A673 (cell line): ENCODE data around the gene KRTAP10-8. TPM values are rescaled to one million over a fixed set of nuclear protein-coding genes. Genes with fewer than 3 reads are reported as not detected.

Experiments
- BruUV-seq: library from RNA; stranded (reverse); fragments of 400-500 nt; replicated peaks from 2 replicates; lab custom pipeline; 2021; lab: Mats Ljungman, UMichigan
- CTCF ChIA-PET: fragments of 300-600 bp; sonication (Branson Sonifier 250); formaldehyde crosslinking; loops from one replicate; lab custom pipeline; 2022; ENCODE audit warnings: antibody characterized with exemption; lab: Charles Lee
- POLR2A ChIA-PET: fragments of 300-600 bp; sonication (Branson Sonifier 250); formaldehyde crosslinking; loops from one replicate; lab custom pipeline; 2022; ENCODE audit warnings: antibody characterized with exemption; ENCODE audit not compliant: low non-redundant PET; lab: Charles Lee
- DNase-seq: peaks from one replicate; pipeline ENCODE4 v3.0.0-alpha.2; 2015; ENCODE audit warnings: low spot score
- H3K27ac ChIP-seq: fragments of 200-600 bp; sonication (generic); 2 replicates; pipeline ENCODE4 v1.5.1; 2016; ENCODE audit warnings: mixed run types, low read depth, mild to moderate bottlenecking, mixed read lengths, antibody characterized with exemption, low read length; ENCODE audit not compliant: poor library complexity, severe bottlenecking
- H3K27me3 ChIP-seq: fragments of 200-600 bp; sonication (generic); replicated peaks from 2 replicates; pipeline ENCODE4 v1.6.1; 2017; ENCODE audit warnings: mixed run types, low read depth, mild to moderate bottlenecking, mixed read lengths, antibody characterized with exemption, low read length; ENCODE audit not compliant: insufficient read depth, poor library complexity
- H3K36me3 ChIP-seq: fragments of 200-600 bp; sonication (generic); 2 replicates; pipeline ENCODE4 v1.6.1; 2016; ENCODE audit warnings: mixed run types, mild to moderate bottlenecking, mixed read lengths, antibody characterized with exemption, low read length; ENCODE audit not compliant: insufficient read depth, poor library complexity, severe bottlenecking
- H3K4me1 ChIP-seq: fragments of 200-600 bp; sonication (generic); 2 replicates; pipeline ENCODE4 v1.6.1; 2017; ENCODE audit warnings: mixed run types, mild to moderate bottlenecking, mixed read lengths, antibody characterized with exemption, low read length; ENCODE audit not compliant: insufficient read depth, poor library complexity, severe bottlenecking
- H3K4me3 ChIP-seq: fragments of 200-600 bp; sonication (generic); 2 replicates; pipeline ENCODE4 v1.5.1; 2016; ENCODE audit warnings: low read depth, mixed run types, mild to moderate bottlenecking, mixed read lengths, low read length; ENCODE audit not compliant: poor library complexity, severe bottlenecking
- H3K9me3 ChIP-seq: fragments of 200-600 bp; sonication (generic); 2 replicates; pipeline ENCODE4 v1.6.1; 2016; ENCODE audit warnings: mixed run types, low read depth, mild to moderate bottlenecking, mixed read lengths, antibody characterized with exemption, low read length; ENCODE audit not compliant: poor library complexity, severe bottlenecking
- CTCF ChIP-seq: fragments of 300-800, 200-600 bp; sonication (generic); conservative IDR thresholded peaks from 2 replicates; pipeline ENCODE4 v1.5.1; 2017; ENCODE audit warnings: low read depth, mild to moderate bottlenecking, antibody characterized with exemption, low read length, moderate library complexity, mixed read lengths
- EZH2 ChIP-seq: fragments of 200-600 bp; sonication (generic); IDR thresholded peaks from 2 replicates; pipeline ENCODE4 v1.6.1; 2017; ENCODE audit warnings: borderline replicate concordance, low read depth, mild to moderate bottlenecking, mixed read lengths, antibody characterized with exemption, low read length; ENCODE audit not compliant: poor library complexity, severe bottlenecking
- intact Hi-C: fragments of 100-400 bp; cut with micrococcal nuclease; formaldehyde crosslinking; loops from one replicate; pipeline ENCODE4 v1.10.0; 2022; ENCODE audit not compliant: unreplicated experiment
- total RNA-seq: library from RNA; stranded (reverse); gene quantifications from 2 replicates; pipeline ENCODE4 v1.2.3, GENCODE V29; 2021

Gene KRTAP10-8
- total RNA-seq, 1 experiment from 2014 or later, result not detected

- no peak for DNase-seq
- BruUV-seq, result no TSS peak
- ChIA-PET POLR2A (no interaction called here), CTCF (no interaction called here)
- no peaks in the 10 kb centered on the region for H3K27me3 ChIP-seq
- TF ChIP-seq CTCF, result no peak
- no peak for TF ChIP-seq EZH2
- H3K36me3 ChIP-seq, result no peaks in the 10 kb centered on the region
- intact Hi-C loops, result no loop called here
- H3K4me1 ChIP-seq, result no peaks in the 10 kb centered on the region
- peaks cover 26% of the 10 kb centered on the region for H3K9me3 ChIP-seq
- no peak overlapping the region for H3K27ac ChIP-seq
- no peak overlapping the region for H3K4me3 ChIP-seq
Measured at GRCh38 chr21:44628707-44629391, 17.0 kb downstream of the KRTAP10-8 start.

DNA sequence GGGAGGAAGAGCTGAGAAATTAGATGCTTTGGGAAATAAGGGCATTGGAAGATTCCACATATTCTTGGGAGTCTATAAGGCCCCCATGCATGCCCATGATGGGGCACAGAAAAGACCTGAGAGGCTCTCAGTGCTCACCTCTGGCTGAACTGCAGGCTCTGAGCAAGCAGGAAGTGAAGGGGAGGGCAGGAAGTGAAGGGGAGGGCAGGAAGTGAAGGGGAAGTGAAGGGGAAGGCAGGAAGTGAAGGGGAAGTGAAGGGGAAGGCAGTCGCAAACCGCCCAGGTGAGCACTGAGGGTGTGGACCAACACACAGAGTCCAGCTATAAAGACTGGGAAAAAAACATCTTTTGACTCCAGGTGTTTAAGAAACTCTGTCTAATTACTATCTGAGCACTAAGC is 18.6 kb downstream of the KRTAP10-8 start:
- TF ChIP-seq CTCF (no peak), EZH2 (no peak)
- intact Hi-C loops, result no loop called here
- Histone ChIP-seq H3K4me1 (no peaks in the 10 kb centered on the region), H3K27ac (no peak overlapping the region), H3K27me3 (no peaks in the 10 kb centered on the region), H3K4me3 (no peak overlapping the region), H3K9me3 (peaks cover 16% of the 10 kb centered on the region), H3K36me3 (no peaks in the 10 kb centered on the region)
- DNase-seq, result no peak
- BruUV-seq, result no TSS peak
- ChIA-PET CTCF (no interaction called here), POLR2A (no interaction called here)

- Histone ChIP-seq H3K9me3 (peaks cover 16% of the 10 kb centered on the region), H3K27ac (no peak overlapping the region), H3K36me3 (no peaks in the 10 kb centered on the region), H3K4me1 (no peaks in the 10 kb centered on the region), H3K27me3 (no peaks in the 10 kb centered on the region), H3K4me3 (no peak overlapping the region)
- no TSS peak for BruUV-seq
- intact Hi-C loops, result no loop called here
- ChIA-PET POLR2A (no interaction called here), CTCF (no interaction called here)
- TF ChIP-seq CTCF (no peak), EZH2 (no peak)
- no peak for DNase-seq
Measured at GRCh38 chr21:44632067-44632466, 20.2 kb downstream of the KRTAP10-8 start.
